ENCODE results near the gene MED10. TPM values are rescaled to one million over a fixed set of nuclear protein-coding genes. Genes with fewer than 3 reads are reported as not detected.

MED10 gene
- total RNA-seq, 2 experiments from 2014 or later = 97.2 to 98.0 TPM

- Mint-ChIP-seq H3K36me3 (ENCODE audit: low read depth) (no peaks in the 10 kb centered on the region), H3K9me3 (no peaks in the 10 kb centered on the region), H3K4me3 (no peak overlapping the region), H3K27me3 (peaks cover 52% of the 10 kb centered on the region), H3K4me1 (ENCODE audit: low read depth) (no peaks in the 10 kb centered on the region), H3K27ac (no peak overlapping the region)
- H3K4me3 ChIP-seq (ENCODE audit: low read length) = no peak overlapping the region
- H3K27ac ChIP-seq (ENCODE audit: low read depth in 1 of 2, low read length in 2 of 2) = no peak overlapping the region
- intact Hi-C loops (cut with DNase I, micrococcal nuclease) = no loop called here
- H3K4me1 ChIP-seq (ENCODE audit: insufficient read depth, low read length) = no peaks in the 10 kb centered on the region
- DNase-seq (no peak), ATAC-seq (ENCODE audit: poor library complexity) (no peak)
- CTCF ChIA-PET = no interaction called here
- TF ChIP-seq CTCF (IDR thresholded peaks at IDR 0.05) = no peak
- H3K36me3 ChIP-seq (ENCODE audit: insufficient read depth, low read length) = no peaks in the 10 kb centered on the region
- POLR2A ChIA-PET = no interaction called here
- H3K9me3 ChIP-seq (ENCODE audit: control insufficient read depth in 1 of 2, insufficient read depth in 1 of 2, low read length in 2 of 2) = no peaks in the 10 kb centered on the region
- H3K27me3 ChIP-seq (ENCODE audit: control insufficient read depth in 1 of 2, insufficient read depth in 2 of 2, low read length in 2 of 2) = peaks cover 2 to 7% of the 10 kb centered on the region in 2 experiments
Measured at GRCh38 chr5:6424110-6424659, 45.8 kb upstream of the MED10 start.

- no peaks in the 10 kb centered on the region for H3K9me3 Mint-ChIP-seq
- DNase-seq (no peak), ATAC-seq (ENCODE audit: poor library complexity) (no peak)
- H3K4me3 ChIP-seq (ENCODE audit: low read length) = no peak overlapping the region
- H3K9me3 ChIP-seq (ENCODE audit: control insufficient read depth in 1 of 2, insufficient read depth in 1 of 2, low read length in 2 of 2) = no peaks in the 10 kb centered on the region
- ChIA-PET POLR2A (no interaction called here), CTCF (no interaction called here)
- H3K27ac Mint-ChIP-seq = no peak overlapping the region
- no peaks in the 10 kb centered on the region for H3K36me3 ChIP-seq (ENCODE audit: insufficient read depth, low read length)
- intact Hi-C loops (cut with DNase I, micrococcal nuclease) = no loop called here
- no peak for TF ChIP-seq CTCF (IDR thresholded peaks at IDR 0.05)
- H3K4me1 ChIP-seq (ENCODE audit: insufficient read depth, low read length) = no peaks in the 10 kb centered on the region
- H3K27me3 Mint-ChIP-seq = peaks cover 45% of the 10 kb centered on the region
- H3K36me3 Mint-ChIP-seq (ENCODE audit: low read depth) = no peaks in the 10 kb centered on the region
- H3K4me3 Mint-ChIP-seq = no peak overlapping the region
- H3K4me1 Mint-ChIP-seq (ENCODE audit: low read depth) = no peaks in the 10 kb centered on the region
- no peak overlapping the region for H3K27ac ChIP-seq (ENCODE audit: low read depth in 1 of 2, low read length in 2 of 2)
- H3K27me3 ChIP-seq (ENCODE audit: control insufficient read depth in 1 of 2, insufficient read depth in 2 of 2, low read length in 2 of 2) = peaks cover 2 to 7% of the 10 kb centered on the region in 2 experiments
Measured at GRCh38 chr5:6423327-6424109, 45.2 kb upstream of the MED10 start.

GRCh38 chr5:6419340-6419852, 41.0 kb upstream of the MED10 start:
- Histone ChIP-seq H3K27me3 (ENCODE audit: control insufficient read depth in 1 of 2, insufficient read depth in 2 of 2, low read length in 2 of 2) (peaks cover 3 to 7% of the 10 kb centered on the region in 2 experiments), H3K4me3 (ENCODE audit: low read length) (no peak overlapping the region), H3K27ac (ENCODE audit: low read depth in 1 of 2, low read length in 2 of 2) (no peak overlapping the region), H3K9me3 (ENCODE audit: control insufficient read depth in 1 of 2, insufficient read depth in 1 of 2, low read length in 2 of 2) (no peaks in the 10 kb centered on the region), H3K36me3 (ENCODE audit: insufficient read depth, low read length) (no peaks in the 10 kb centered on the region), H3K4me1 (ENCODE audit: insufficient read depth, low read length) (no peaks in the 10 kb centered on the region)
- TF ChIP-seq CTCF (IDR thresholded peaks at IDR 0.05) = no peak
- no peaks in the 10 kb centered on the region for H3K9me3 Mint-ChIP-seq
- H3K27ac Mint-ChIP-seq = no peak overlapping the region
- POLR2A ChIA-PET = no interaction called here
- CTCF ChIA-PET = no interaction called here
- ATAC-seq (ENCODE audit: poor library complexity) (no peak), DNase-seq (no peak)
- no peak overlapping the region for H3K4me3 Mint-ChIP-seq
- H3K27me3 Mint-ChIP-seq = peaks cover 23% of the 10 kb centered on the region
- no peaks in the 10 kb centered on the region for H3K4me1 Mint-ChIP-seq (ENCODE audit: low read depth)
- H3K36me3 Mint-ChIP-seq (ENCODE audit: low read depth) = no peaks in the 10 kb centered on the region
- intact Hi-C loops (cut with DNase I, micrococcal nuclease) = no loop called here

Measured in CD4-positive, alpha-beta T cell (primary cell).